Fibroblast of villous mesenchyme (primary cell): ENCODE data around the gene MBOAT2. TPM values are rescaled to one million over a fixed set of nuclear protein-coding genes. Genes with fewer than 3 reads are reported as not detected.

Source experiments
- DNase-seq: peaks from one replicate; pipeline ENCODE4 v3.0.0-alpha.2; 2010; ENCODE audit warnings: low read depth
- H3K4me3 ChIP-seq: 2 replicates; pipeline ENCODE4 v1.5.1; 2011; ENCODE audit warnings: low read depth, mild to moderate bottlenecking, low read length
- total RNA-seq: library from RNA; depleted of rRNA; stranded (reverse); fragments of >200 nt; gene quantifications from 2 replicates; pipeline ENCODE4 v1.2.3, GENCODE V29; 2012
- TF ChIP-seq, protein P1 (sequence below): IDR thresholded peaks from 2 replicates; pipeline ENCODE4 v1.5.1; 2012; ENCODE audit warnings: low read depth, mild to moderate bottlenecking, low read length; ENCODE audit not compliant: insufficient read depth

MBOAT2 gene
- total RNA-seq, 1 donor: 72.5 TPM

DNA sequence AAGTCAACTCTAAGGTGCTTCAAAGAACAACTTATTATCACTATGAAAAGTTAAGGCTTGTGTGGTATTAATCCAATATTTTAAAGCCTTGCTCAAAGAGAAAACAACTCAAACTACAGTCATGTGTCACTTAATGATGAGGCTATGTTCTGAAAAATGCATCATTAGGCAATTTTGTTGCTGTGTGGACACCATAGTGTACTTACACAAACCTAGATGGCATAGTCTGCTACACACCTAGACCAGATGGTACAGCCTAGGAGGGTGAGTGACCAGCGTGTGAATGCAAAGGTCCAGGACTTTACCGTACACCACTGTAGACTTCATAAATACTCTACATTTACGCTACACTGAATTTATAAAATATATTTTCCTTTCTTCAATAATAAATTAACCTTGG, 3.0 kb downstream of the MBOAT2 start:
- no peak overlapping the region for H3K4me3 ChIP-seq
- no peak for DNase-seq
- TF ChIP-seq, protein P1, sequence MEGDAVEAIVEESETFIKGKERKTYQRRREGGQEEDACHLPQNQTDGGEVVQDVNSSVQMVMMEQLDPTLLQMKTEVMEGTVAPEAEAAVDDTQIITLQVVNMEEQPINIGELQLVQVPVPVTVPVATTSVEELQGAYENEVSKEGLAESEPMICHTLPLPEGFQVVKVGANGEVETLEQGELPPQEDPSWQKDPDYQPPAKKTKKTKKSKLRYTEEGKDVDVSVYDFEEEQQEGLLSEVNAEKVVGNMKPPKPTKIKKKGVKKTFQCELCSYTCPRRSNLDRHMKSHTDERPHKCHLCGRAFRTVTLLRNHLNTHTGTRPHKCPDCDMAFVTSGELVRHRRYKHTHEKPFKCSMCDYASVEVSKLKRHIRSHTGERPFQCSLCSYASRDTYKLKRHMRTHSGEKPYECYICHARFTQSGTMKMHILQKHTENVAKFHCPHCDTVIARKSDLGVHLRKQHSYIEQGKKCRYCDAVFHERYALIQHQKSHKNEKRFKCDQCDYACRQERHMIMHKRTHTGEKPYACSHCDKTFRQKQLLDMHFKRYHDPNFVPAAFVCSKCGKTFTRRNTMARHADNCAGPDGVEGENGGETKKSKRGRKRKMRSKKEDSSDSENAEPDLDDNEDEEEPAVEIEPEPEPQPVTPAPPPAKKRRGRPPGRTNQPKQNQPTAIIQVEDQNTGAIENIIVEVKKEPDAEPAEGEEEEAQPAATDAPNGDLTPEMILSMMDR: no peak

DNA sequence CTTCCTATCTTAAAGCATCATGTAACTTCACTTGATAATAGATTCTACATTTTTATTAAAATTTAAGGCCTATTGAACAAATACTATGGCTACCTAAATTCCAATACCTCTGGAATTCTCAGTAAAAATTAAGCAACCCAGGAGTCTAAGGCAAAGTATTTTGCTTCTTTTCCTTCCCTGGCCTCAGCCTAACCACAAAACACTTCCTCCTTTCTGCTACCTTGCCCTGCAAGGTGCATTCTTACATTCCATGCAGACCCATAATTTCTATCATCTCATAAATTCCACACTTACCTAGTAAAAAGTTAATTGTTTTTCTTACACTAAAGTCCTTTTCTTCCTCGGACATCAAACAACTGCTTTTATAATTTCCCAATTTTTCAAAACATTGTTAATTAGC, 3.7 kb downstream of the MBOAT2 start:
- DNase-seq: no peak
- no peak overlapping the region for H3K4me3 ChIP-seq
- TF ChIP-seq, protein P1: no peak

DNA sequence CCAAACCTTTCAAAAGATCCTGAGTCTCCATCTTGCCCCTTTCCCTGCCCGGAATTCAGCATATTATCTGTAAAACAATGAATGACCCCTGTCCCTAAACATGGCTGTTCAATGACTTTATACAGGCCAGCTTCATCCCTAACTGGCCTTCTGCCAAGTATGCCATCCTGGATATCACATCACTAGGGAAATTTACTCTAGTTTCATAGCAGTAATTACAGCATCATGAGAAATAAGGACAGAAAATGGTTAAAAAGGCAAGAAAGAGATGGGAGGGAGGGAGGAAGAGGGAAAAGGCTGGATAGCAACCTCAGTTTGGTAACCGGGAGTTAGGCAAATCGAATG, 4.4 kb downstream of the MBOAT2 start:
- TF ChIP-seq, protein P1: no peak
- H3K4me3 ChIP-seq: no peak overlapping the region
- no peak for DNase-seq

DNA sequence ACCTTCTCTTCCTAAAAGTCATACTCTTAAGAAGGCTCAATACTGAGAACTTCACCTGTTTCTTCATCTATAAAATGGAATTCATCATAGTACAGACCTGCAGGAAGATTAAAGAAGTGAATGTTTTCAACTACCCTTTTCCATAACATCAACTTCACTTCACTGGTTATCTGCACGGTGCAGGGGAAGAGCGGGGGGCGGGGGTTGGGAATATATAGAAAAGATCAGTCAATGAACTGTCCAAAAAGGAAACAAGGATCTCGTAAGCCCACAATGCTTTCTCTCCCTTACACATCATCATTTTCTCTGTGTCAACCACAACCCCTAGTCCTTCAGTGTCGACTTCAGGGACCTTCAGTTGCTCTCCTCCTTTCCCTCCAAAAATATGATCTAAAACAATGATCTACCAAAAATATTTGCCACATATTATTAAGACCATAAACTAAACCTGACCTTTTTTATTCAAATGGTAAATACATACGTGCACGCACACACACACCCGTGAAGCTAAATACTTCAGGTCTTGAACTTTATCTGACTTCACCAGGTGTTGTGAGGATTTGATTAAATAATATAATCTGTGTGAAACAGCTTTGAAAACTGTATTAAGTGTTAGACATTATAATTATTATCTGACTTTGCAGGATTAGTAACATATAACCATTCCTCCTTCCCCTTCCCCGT, 4.9 kb downstream of the MBOAT2 start:
- no peak overlapping the region for H3K4me3 ChIP-seq
- TF ChIP-seq, protein P1: no peak
- no peak for DNase-seq

DNA sequence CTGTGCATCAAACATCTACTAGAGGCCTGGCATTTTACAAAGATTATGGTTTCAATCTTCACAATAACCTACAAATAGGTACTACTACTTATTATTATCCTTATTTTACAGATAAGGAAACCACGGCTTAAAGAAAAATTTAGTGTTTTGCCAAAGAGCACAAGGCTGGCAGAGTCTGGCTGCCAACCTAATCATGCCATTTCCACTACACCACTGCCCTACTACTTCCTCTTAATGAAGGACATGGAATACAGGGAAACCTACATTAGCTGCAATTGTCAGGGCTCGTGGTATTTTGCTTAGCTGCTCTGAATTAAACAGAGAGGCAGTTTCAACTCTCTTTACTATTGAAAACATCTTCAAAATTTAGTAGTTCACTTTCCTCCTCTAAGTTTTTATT, 5.9 kb downstream of the MBOAT2 start:
- H3K4me3 ChIP-seq: no peak overlapping the region
- TF ChIP-seq, protein P1: no peak
- no peak for DNase-seq

DNA sequence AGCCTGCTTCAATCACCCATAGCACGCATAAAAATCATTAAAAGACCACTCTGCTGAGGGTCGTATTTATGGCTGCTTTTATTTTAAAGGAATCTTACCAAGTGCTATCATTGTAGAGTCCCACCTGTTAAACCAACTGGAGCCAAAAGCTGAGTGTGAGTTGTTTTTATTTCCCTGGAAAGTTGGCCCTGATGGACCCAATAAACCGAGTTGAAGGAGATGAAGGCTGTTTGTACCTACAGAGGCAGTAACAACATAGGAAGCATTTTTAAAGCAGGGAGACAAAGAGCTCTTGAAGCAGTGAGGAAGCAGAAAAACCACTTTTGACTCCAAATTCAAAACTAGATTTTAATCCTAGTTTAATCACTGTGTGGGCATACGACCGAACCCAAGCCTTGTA, 6.4 kb downstream of the MBOAT2 start:
- DNase-seq: no peak
- no peak overlapping the region for H3K4me3 ChIP-seq
- TF ChIP-seq, protein P1: no peak

DNA sequence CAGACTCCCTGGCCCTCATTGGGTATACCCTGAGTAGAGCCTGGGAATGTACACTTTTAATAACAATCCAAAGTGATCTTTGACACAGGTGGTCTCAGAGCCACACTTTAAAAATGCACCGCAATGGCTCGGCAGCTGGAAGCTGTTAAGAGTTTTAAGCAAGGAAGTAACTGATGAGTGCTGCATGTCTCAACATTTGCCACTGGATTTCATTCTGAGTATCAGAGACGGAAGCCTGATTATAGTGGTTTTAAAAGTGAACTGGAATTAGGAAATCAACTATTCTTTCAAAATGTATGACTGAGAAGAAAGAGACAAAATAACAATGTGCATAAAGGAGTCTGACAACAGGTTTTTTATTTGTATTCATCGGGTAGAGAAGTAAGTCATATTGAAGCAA, 7.5 kb downstream of the MBOAT2 start:
- no peak for DNase-seq
- H3K4me3 ChIP-seq: no peak overlapping the region
- TF ChIP-seq, protein P1: no peak
